ENCODE data around the gene CAMK4. TPM values are rescaled to one million over a fixed set of nuclear protein-coding genes. Genes with fewer than 3 reads are reported as not detected.

Gene CAMK4
- total RNA-seq, 1 experiment from 2014 or later = 10.6 TPM

DNA sequence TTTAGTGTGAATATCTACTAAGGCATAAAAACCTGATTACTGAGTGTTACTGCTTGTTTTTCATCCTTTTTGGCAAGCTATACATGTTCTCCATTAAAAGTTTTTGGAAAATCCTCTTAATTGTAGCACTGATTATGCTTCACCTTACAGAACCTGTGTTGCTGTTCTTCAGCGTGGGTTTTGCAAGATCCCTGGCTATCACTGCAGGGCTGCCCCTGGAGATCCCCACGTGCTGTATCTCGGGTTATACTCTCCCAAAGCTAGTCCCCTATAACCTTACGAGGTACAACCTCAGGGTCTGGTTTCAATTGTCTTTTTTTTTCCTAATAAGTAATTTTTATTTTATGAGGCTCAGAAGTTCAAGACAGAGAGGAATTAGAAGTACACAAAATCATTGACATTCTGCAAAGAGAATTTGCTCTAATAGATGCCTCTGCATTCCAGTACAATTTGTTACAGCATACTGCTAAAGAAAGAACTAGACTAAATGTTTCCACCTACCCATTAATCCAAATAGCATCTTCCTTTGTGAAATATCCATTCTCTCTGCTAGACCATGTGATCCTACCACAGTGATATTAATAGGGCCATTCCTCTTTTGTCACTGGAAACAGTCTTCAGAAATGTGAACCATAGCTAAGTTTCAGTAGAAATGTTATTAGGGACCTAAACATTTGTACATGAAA, 25.8 kb upstream of the CAMK4 start:
- no peak for TF ChIP-seq ZNF416 (CRISPR knock-in tag; IDR thresholded peaks at IDR 0.05)
- TF ChIP-seq, protein P1, sequence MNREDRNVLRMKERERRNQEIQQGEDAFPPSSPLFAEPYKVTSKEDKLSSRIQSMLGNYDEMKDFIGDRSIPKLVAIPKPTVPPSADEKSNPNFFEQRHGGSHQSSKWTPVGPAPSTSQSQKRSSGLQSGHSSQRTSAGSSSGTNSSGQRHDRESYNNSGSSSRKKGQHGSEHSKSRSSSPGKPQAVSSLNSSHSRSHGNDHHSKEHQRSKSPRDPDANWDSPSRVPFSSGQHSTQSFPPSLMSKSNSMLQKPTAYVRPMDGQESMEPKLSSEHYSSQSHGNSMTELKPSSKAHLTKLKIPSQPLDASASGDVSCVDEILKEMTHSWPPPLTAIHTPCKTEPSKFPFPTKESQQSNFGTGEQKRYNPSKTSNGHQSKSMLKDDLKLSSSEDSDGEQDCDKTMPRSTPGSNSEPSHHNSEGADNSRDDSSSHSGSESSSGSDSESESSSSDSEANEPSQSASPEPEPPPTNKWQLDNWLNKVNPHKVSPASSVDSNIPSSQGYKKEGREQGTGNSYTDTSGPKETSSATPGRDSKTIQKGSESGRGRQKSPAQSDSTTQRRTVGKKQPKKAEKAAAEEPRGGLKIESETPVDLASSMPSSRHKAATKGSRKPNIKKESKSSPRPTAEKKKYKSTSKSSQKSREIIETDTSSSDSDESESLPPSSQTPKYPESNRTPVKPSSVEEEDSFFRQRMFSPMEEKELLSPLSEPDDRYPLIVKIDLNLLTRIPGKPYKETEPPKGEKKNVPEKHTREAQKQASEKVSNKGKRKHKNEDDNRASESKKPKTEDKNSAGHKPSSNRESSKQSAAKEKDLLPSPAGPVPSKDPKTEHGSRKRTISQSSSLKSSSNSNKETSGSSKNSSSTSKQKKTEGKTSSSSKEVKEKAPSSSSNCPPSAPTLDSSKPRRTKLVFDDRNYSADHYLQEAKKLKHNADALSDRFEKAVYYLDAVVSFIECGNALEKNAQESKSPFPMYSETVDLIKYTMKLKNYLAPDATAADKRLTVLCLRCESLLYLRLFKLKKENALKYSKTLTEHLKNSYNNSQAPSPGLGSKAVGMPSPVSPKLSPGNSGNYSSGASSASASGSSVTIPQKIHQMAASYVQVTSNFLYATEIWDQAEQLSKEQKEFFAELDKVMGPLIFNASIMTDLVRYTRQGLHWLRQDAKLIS (CRISPR knock-in tag; IDR thresholded peaks at IDR 0.05; ENCODE audit: borderline replicate concordance) = no peak
- Mint-ChIP-seq H3K36me3 (no peaks in the 10 kb centered on the region), H3K4me3 (no peak overlapping the region), H3K4me1 (peaks cover 15% of the 10 kb centered on the region), H3K27ac (no peak overlapping the region), H3K27me3 (ENCODE audit: low read depth) (no peaks in the 10 kb centered on the region), H3K9me3 (no peaks in the 10 kb centered on the region)
- CTCF ChIA-PET = no interaction called here
- POLR2A ChIA-PET = no interaction called here
- no peak for ATAC-seq
- DNase-seq (ENCODE audit: low spot score) = no peak

DNA sequence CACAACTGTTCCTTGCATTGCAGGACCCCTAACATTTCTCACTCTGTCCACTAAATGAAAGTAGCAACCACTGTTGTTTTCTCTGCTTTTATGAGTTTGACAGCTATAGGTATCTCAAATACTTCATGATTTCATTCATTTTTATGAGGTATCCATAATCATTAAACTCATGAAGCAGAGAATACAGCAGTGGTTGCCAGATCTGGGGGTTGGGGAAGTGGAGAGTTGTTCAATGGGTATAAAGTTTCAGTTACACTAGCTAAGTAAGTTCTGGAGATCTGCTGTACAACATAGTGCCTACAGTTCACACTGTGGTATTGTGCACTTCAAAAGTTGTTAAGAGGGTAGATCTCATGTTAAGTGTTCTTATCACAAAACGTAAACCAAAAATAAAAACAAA, 23.4 kb upstream of the CAMK4 start:
- no peak for TF ChIP-seq ZNF396 (CRISPR knock-in tag; IDR thresholded peaks at IDR 0.05; ENCODE audit: borderline replicate concordance)
- no peak for TF ChIP-seq ZNF138 (CRISPR knock-in tag; conservative IDR thresholded peaks at IDR 0.05)
- TF ChIP-seq TEAD1 (CRISPR knock-in tag; IDR thresholded peaks at IDR 0.05) = no peak
- no peak for TF ChIP-seq CBFB (CRISPR knock-in tag; IDR thresholded peaks at IDR 0.05; ENCODE audit: low read depth)
- no peak for TF ChIP-seq ESRRA (CRISPR knock-in tag; IDR thresholded peaks at IDR 0.05; ENCODE audit: borderline replicate concordance)
- TF ChIP-seq PRRX2 (CRISPR knock-in tag; IDR thresholded peaks at IDR 0.05) = no peak
- TF ChIP-seq ZNF121 (CRISPR knock-in tag; IDR thresholded peaks at IDR 0.05) = no peak
- TF ChIP-seq, protein P2, sequence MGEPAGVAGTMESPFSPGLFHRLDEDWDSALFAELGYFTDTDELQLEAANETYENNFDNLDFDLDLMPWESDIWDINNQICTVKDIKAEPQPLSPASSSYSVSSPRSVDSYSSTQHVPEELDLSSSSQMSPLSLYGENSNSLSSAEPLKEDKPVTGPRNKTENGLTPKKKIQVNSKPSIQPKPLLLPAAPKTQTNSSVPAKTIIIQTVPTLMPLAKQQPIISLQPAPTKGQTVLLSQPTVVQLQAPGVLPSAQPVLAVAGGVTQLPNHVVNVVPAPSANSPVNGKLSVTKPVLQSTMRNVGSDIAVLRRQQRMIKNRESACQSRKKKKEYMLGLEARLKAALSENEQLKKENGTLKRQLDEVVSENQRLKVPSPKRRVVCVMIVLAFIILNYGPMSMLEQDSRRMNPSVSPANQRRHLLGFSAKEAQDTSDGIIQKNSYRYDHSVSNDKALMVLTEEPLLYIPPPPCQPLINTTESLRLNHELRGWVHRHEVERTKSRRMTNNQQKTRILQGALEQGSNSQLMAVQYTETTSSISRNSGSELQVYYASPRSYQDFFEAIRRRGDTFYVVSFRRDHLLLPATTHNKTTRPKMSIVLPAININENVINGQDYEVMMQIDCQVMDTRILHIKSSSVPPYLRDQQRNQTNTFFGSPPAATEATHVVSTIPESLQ (CRISPR knock-in tag; IDR thresholded peaks at IDR 0.05) = no peak
- TF ChIP-seq, protein P3, sequence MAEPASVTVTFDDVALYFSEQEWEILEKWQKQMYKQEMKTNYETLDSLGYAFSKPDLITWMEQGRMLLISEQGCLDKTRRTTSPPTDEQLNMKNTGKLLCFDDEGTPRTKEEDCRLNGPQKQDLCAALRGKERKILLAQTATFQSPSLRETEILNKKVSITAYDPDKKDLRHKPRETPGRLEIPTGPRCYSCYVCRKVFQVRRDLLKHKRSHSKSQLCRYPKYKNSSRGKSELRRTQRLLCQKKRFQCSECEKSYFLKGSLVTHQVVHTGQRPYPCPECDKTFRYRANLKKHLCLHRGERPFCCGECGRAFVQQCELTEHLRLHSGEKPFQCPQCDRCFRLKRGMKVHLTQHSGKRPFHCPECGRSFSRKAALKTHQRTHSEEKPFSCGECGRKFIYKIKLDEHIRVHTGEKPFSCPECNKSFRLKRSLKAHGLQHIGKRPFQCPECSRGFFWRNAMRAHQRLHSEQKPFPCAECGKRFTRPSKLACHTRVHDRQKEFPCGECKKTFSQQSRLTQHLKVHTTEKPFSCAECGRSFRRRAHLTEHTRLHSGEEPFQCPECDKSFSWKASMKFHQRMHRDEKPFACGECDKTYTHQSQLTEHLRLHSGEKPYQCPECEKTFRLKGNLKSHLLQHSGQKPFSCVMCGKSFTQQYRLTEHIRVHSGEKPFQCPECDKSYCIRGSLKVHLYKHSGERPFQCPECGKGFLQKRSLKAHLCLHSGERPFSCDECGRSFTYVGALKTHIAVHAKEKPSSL (CRISPR knock-in tag; conservative IDR thresholded peaks at IDR 0.05) = no peak
- no peak for TF ChIP-seq ZBTB21 (CRISPR knock-in tag; IDR thresholded peaks at IDR 0.05; ENCODE audit: borderline replicate concordance)
- no peak for TF ChIP-seq GABPB1 (CRISPR knock-in tag; IDR thresholded peaks at IDR 0.05)
- TF ChIP-seq, protein P4, sequence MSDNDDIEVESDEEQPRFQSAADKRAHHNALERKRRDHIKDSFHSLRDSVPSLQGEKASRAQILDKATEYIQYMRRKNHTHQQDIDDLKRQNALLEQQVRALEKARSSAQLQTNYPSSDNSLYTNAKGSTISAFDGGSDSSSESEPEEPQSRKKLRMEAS (CRISPR knock-in tag; IDR thresholded peaks at IDR 0.05) = no peak
- no peak for TF ChIP-seq ZNF671 (CRISPR knock-in tag; IDR thresholded peaks at IDR 0.05)
- no peak for TF ChIP-seq IRF2 (CRISPR knock-in tag; IDR thresholded peaks at IDR 0.05; ENCODE audit: borderline replicate concordance, low read depth)
- no peak for TF ChIP-seq NR2C2 (CRISPR knock-in tag; IDR thresholded peaks at IDR 0.05)
- no peak for TF ChIP-seq NFATC4 (CRISPR knock-in tag; IDR thresholded peaks at IDR 0.05)
- TF ChIP-seq, protein P5, sequence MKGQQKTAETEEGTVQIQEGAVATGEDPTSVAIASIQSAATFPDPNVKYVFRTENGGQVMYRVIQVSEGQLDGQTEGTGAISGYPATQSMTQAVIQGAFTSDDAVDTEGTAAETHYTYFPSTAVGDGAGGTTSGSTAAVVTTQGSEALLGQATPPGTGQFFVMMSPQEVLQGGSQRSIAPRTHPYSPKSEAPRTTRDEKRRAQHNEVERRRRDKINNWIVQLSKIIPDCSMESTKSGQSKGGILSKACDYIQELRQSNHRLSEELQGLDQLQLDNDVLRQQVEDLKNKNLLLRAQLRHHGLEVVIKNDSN (CRISPR knock-in tag; IDR thresholded peaks at IDR 0.05) = no peak
- TF ChIP-seq, protein P1 (CRISPR knock-in tag; IDR thresholded peaks at IDR 0.05; ENCODE audit: borderline replicate concordance) = no peak
- Mint-ChIP-seq H3K4me3 (no peak overlapping the region), H3K27me3 (ENCODE audit: low read depth) (no peaks in the 10 kb centered on the region), H3K9me3 (no peaks in the 10 kb centered on the region), H3K36me3 (no peaks in the 10 kb centered on the region), H3K27ac (no peak overlapping the region), H3K4me1 (peaks cover 7% of the 10 kb centered on the region; the same call in 1 of the 2 replicates)
- ChIA-PET CTCF (no interaction called here), POLR2A (no interaction called here)
- ATAC-seq = no peak
- no peak for DNase-seq (ENCODE audit: low spot score)
